Measurements from ENCODE around the gene TNXB.
"Not testable (repeated sequence)": the region's sequence is repeated elsewhere in the genome, so short reads cannot be mapped to it uniquely, and the experiment has no call there.

- not testable (repeated sequence) for TF ChIP-seq POLR2A, CTCF (IDR thresholded peaks at IDR 0.05)
These were observed 99.6 kb downstream of the TNXB start for GRCh38 chr6:32009537-32009936.
